ENCODE data around the gene ACVRL1.

DNA sequence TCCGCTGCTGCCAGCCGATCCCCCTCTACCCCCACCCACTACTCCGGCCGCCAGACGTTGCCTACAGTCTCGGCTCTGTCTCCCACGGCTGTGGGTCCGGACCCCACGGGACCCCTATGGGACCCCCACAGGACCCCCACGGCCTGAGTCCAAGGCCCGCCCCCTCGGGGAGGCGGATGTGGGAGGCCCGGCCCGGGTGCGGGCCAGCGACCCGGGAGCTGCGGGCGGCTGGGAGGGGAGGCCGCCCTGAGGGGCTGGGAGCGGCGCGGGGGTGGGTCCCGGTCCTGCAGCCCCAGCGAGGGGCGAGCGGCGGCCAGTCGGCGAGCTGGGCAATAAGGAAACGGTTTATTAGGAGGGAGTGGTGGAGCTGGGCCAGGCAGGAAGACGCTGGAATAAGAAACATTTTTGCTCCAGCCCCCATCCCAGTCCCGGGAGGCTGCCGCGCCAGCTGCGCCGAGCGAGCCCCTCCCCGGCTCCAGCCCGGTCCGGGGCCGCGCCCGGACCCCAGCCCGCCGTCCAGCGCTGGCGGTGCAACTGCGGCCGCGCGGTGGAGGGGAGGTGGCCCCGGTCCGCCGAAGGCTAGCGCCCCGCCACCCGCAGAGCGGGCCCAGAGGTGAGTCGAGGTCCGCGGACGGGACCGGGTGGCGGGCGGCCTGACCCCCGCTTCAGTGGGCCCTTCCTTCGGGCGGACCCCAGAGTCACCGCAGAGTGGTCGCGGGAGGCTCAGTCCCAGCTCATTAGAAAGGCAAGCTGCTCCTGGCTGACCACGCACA, at the start of gene ACVRL1:
- TF ChIP-seq ZBTB7A (IDR thresholded peaks at IDR 0.05; ENCODE audit: low read depth) (peak; percentile 40; the same call in 1 of the 2 replicates), USF1 (IDR thresholded peaks at IDR 0.05) (no peak)

All from Ishikawa (cell line).